ENCODE data around the gene POLR2H. TPM values are rescaled to one million over a fixed set of nuclear protein-coding genes. Genes with fewer than 3 reads are reported as not detected.

Gene POLR2H
- total RNA-seq, 4 donors from 2014 or later, result 42.4 to 116 (median 66.2) TPM

- DNase-seq (ENCODE audit: low spot score in 2 of 2), result no peak
- Histone ChIP-seq H3K4me3 (no peak overlapping the region), H3K9me3 (no peaks in the 10 kb centered on the region), H3K27me3 (no peaks in the 10 kb centered on the region), H3K27ac (no peak overlapping the region), H3K36me3 (peaks cover 9% of the 10 kb centered on the region), H3K4me1 (peaks cover 32% of the 10 kb centered on the region)
- WGBS, result 60% methylated on average over 2 of the region's 5 CpGs
- no peak for TF ChIP-seq CTCF (IDR thresholded peaks at IDR 0.05)
- TF ChIP-seq POLR2A (IDR thresholded peaks at IDR 0.05), result no peak
These were observed 11.4 kb downstream of the POLR2H start for GRCh38 chr3:184372911-184373310.

GRCh38 chr3:184373422-184373821 is 11.9 kb downstream of the POLR2H start:
- WGBS, result 79% methylated on average over 5 of the region's 6 CpGs
- Histone ChIP-seq H3K27ac (no peak overlapping the region), H3K27me3 (no peaks in the 10 kb centered on the region), H3K4me1 (peaks cover 32% of the 10 kb centered on the region), H3K9me3 (no peaks in the 10 kb centered on the region), H3K4me3 (no peak overlapping the region), H3K36me3 (peaks cover 5% of the 10 kb centered on the region)
- DNase-seq (ENCODE audit: low spot score in 2 of 2), result peak; percentile 65 to 68
- TF ChIP-seq EP300 (IDR thresholded peaks at IDR 0.05) (no peak), CTCF (IDR thresholded peaks at IDR 0.05) (no peak), POLR2A (IDR thresholded peaks at IDR 0.05) (no peak), POLR2AphosphoS5 (IDR thresholded peaks at IDR 0.05) (no peak)

GRCh38 chr3:184375747-184376461 is 14.4 kb downstream of the POLR2H start:
- Histone ChIP-seq H3K27me3 (peaks cover 22% of the 10 kb centered on the region), H3K4me3 (no peak overlapping the region), H3K27ac (no peak overlapping the region), H3K9me3 (no peaks in the 10 kb centered on the region), H3K36me3 (no peaks in the 10 kb centered on the region), H3K4me1 (peaks cover 40% of the 10 kb centered on the region)
- no peak for DNase-seq (ENCODE audit: low spot score in 2 of 2)
- WGBS, result 90% methylated on average over 12 of the region's 12 CpGs
- TF ChIP-seq CTCF (IDR thresholded peaks at IDR 0.05) (no peak), EP300 (IDR thresholded peaks at IDR 0.05) (no peak)

GRCh38 chr3:184377374-184377773 is 15.9 kb downstream of the POLR2H start:
- H3K4me3 ChIP-seq, result no peak overlapping the region
- no peak for DNase-seq (ENCODE audit: low spot score in 2 of 2)
- 83% methylated on average over 5 of the region's 5 CpGs for WGBS
- no peak overlapping the region for H3K27ac ChIP-seq
- H3K9me3 ChIP-seq, result no peaks in the 10 kb centered on the region
- peaks cover 36% of the 10 kb centered on the region for H3K4me1 ChIP-seq
- no peak for TF ChIP-seq POLR2AphosphoS5 (IDR thresholded peaks at IDR 0.05)
- no peak for TF ChIP-seq CTCF (IDR thresholded peaks at IDR 0.05)
- no peak for TF ChIP-seq POLR2A (IDR thresholded peaks at IDR 0.05)
- TF ChIP-seq EP300 (IDR thresholded peaks at IDR 0.05), result no peak
- no peaks in the 10 kb centered on the region for H3K36me3 ChIP-seq
- peaks cover 33% of the 10 kb centered on the region for H3K27me3 ChIP-seq

- Histone ChIP-seq H3K4me1 (peaks cover 31% of the 10 kb centered on the region), H3K36me3 (no peaks in the 10 kb centered on the region), H3K27me3 (peaks cover 33% of the 10 kb centered on the region), H3K9me3 (no peaks in the 10 kb centered on the region), H3K4me3 (no peak within 1 kb of the TSS), H3K27ac (peak within 1 kb of the TSS; percentile 77)
- 77% methylated on average over 5 of the region's 7 CpGs for WGBS
- no peak for TF ChIP-seq POLR2AphosphoS5 (IDR thresholded peaks at IDR 0.05)
- no peak for TF ChIP-seq POLR2A (IDR thresholded peaks at IDR 0.05)
- no peak for TF ChIP-seq EP300 (IDR thresholded peaks at IDR 0.05)
- TF ChIP-seq CTCF (IDR thresholded peaks at IDR 0.05), result no peak
- DNase-seq (ENCODE audit: low spot score in 2 of 2), result peak in 1 of 2 donors; percentile 73
These were observed 16.5 kb downstream of the POLR2H start, which contains the start of gene THPO for GRCh38 chr3:184377882-184378445. Gene THPO (minus strand): TSS chr3:184378207. CDS start chr3:184376259, 1,948 bp downstream.
